ENCODE measurements around the gene CYTH4.

DNA sequence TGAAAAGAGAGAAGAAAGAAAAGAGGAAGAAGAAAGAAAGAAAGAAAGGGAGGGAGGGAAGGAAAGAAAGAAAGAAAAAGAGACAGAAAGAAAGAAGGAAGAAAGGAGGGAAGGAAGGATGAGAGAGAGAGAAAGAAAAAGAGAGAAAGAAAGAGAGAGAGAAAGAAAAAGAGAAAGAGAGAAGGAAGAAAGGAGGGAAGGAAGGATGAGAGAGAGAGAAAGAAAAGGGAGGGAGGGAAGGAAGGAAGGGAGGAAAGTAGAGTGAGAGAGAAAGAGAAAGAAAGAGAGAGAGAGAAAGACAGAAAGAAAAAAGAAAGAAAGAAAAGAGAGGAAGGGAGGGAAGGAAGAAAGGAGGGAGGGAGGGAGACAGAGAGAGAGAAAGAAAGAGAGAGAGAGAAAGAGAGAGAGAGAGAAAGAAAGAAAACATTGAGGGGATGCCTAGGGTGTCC, 26.7 kb upstream of the CYTH4 start:
- TF ChIP-seq, protein P1, sequence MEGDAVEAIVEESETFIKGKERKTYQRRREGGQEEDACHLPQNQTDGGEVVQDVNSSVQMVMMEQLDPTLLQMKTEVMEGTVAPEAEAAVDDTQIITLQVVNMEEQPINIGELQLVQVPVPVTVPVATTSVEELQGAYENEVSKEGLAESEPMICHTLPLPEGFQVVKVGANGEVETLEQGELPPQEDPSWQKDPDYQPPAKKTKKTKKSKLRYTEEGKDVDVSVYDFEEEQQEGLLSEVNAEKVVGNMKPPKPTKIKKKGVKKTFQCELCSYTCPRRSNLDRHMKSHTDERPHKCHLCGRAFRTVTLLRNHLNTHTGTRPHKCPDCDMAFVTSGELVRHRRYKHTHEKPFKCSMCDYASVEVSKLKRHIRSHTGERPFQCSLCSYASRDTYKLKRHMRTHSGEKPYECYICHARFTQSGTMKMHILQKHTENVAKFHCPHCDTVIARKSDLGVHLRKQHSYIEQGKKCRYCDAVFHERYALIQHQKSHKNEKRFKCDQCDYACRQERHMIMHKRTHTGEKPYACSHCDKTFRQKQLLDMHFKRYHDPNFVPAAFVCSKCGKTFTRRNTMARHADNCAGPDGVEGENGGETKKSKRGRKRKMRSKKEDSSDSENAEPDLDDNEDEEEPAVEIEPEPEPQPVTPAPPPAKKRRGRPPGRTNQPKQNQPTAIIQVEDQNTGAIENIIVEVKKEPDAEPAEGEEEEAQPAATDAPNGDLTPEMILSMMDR (IDR thresholded peaks at IDR 0.05), result no peak
- TF ChIP-seq EZH2 (IDR thresholded peaks at IDR 0.05) (no peak), EZH2phosphoT487 (IDR thresholded peaks at IDR 0.05) (no peak)

Measured in neural progenitor cell (in vitro differentiated cells).